HCT116 (cell line): ENCODE results near the gene RETREG1. TPM values are rescaled to one million over a fixed set of nuclear protein-coding genes. Genes with fewer than 3 reads are reported as not detected.

Experiments
- ATAC-seq: fragments of 200-7000 bp; cut with Tn5 transposase; 2 replicates; pipeline ENCODE4 v1.9.1; 2020; ENCODE audit warnings: mild to moderate bottlenecking, moderate library complexity
- BruUV-seq: library from RNA; stranded (reverse); fragments of 400-500 nt; replicated peaks from 2 replicates; lab custom pipeline; 2021; lab: Mats Ljungman, UMichigan
- CTCF ChIA-PET: fragments of 300-600 bp; sonication (Branson Sonifier 250); formaldehyde crosslinking; loops from one replicate; lab custom pipeline; 2021; ENCODE audit warnings: antibody characterized with exemption; lab: Charles Lee
- POLR2A ChIA-PET: fragments of 300-600, 350-600 bp; sonication (Branson Sonifier 250); formaldehyde crosslinking; loops from one replicate; lab custom pipeline; 2021; ENCODE audit warnings: antibody characterized with exemption; lab: Charles Lee
- RAD21 ChIA-PET, 2 experiments: fragments of 300-600 bp; sonication (Branson Sonifier 250); formaldehyde crosslinking; loops; one replicate each; lab custom pipeline; 2023; ENCODE audit warnings: low total read pairs in 2 of 2; ENCODE audit not compliant: uncharacterized antibody in 2 of 2, unreplicated experiment in 2 of 2, low non-redundant PET in 1 of 2; lab: Charles Lee
- DNase-seq: peaks from one replicate; pipeline ENCODE4 v3.0.0-alpha.2; 2010; ENCODE audit warnings: low read depth, low spot score
- H2AFZ ChIP-seq: fragments of 200-600 bp; shearing (Covaris generic), sonication (generic); 2 replicates; pipeline ENCODE4 v1.6.1; 2017; ENCODE audit warnings: low read depth, mixed run types, mixed read lengths, antibody characterized with exemption, low read length; ENCODE audit not compliant: poor library complexity, severe bottlenecking
- H3K27ac ChIP-seq: 2 replicates; pipeline ENCODE4 v1.5.1; 2012; ENCODE audit warnings: low read depth, low read length
- H3K27me3 ChIP-seq: fragments of 200-600 bp; sonication (generic); 2 replicates; pipeline ENCODE4 v1.6.1; 2016; ENCODE audit warnings: mixed run types, low read length, mixed read lengths; ENCODE audit not compliant: insufficient read depth
- H3K36me3 ChIP-seq, 2 experiments: fragments of 200-500 bp in 1 of 2; fragments of 200-600 bp in 1 of 2; sonication (Bioruptor generic) in 1 of 2; sonication (generic) in 1 of 2; 2 replicates each; pipeline versions ENCODE4 v1.5.1 to v1.6.1; 2014 to 2016; ENCODE audit warnings: low read length in 2 of 2, inconsistent platforms in 1 of 2, mixed read lengths in 1 of 2, mixed run types in 1 of 2; ENCODE audit not compliant: insufficient read depth in 2 of 2, control insufficient read depth in 1 of 2
- H3K4me1 ChIP-seq, 2 experiments: fragments of 200-600 bp in 1 of 2; sonication (generic) in 1 of 2; 2 replicates each; pipeline versions ENCODE4 v1.5.1 to v1.6.1; 2012 to 2017; ENCODE audit warnings: low read length in 2 of 2, inconsistent platforms in 1 of 2, mild to moderate bottlenecking in 1 of 2, mixed read lengths in 1 of 2, mixed run types in 1 of 2, moderate library complexity in 1 of 2; ENCODE audit not compliant: insufficient read depth in 2 of 2, control insufficient read depth in 1 of 2
- H3K4me2 ChIP-seq: fragments of 200-600 bp; sonication (generic); 2 replicates; pipeline ENCODE4 v1.6.1; 2017; ENCODE audit warnings: mixed run types, low read length, mixed read lengths
- H3K4me3 ChIP-seq, 2 experiments: fragments of 200-600 bp in 1 of 2; sonication (generic) in 1 of 2; replicated peaks in 1 of 2; 2 replicates each; pipeline ENCODE4 v1.5.1; 2011 to 2016; ENCODE audit warnings: low read length in 2 of 2, control low read depth in 1 of 2, low read depth in 1 of 2, mild to moderate bottlenecking in 1 of 2, mixed read lengths in 1 of 2, mixed run types in 1 of 2
- H3K79me2 ChIP-seq: fragments of 200-600 bp; sonication (generic); 2 replicates; pipeline ENCODE4 v1.6.1; 2017; ENCODE audit warnings: mild to moderate bottlenecking, mixed run types, low read length, moderate library complexity, mixed read lengths; ENCODE audit not compliant: insufficient read depth
- H3K9ac ChIP-seq: fragments of 200-600 bp; sonication (generic); 2 replicates; pipeline ENCODE4 v1.6.1; 2016; ENCODE audit warnings: low read length, mixed read lengths
- H3K9me2 ChIP-seq: fragments of 200-600 bp; sonication (generic), shearing (Covaris generic); 2 replicates; pipeline ENCODE4 v1.6.1; 2017; ENCODE audit warnings: mixed run types, mild to moderate bottlenecking, moderate library complexity; ENCODE audit not compliant: insufficient read depth
- H3K9me3 ChIP-seq, 2 experiments: fragments of 200-500 bp in 1 of 2; fragments of 200-600 bp in 1 of 2; sonication (Bioruptor generic) in 1 of 2; sonication (generic) in 1 of 2; 2 replicates each; pipeline ENCODE4 v1.6.1; 2014 to 2017; ENCODE audit warnings: low read length in 2 of 2, mixed read lengths in 2 of 2, inconsistent platforms in 1 of 2, low read depth in 1 of 2, mild to moderate bottlenecking in 1 of 2, mixed run types in 1 of 2, moderate library complexity in 1 of 2; ENCODE audit not compliant: control insufficient read depth in 1 of 2, insufficient read depth in 1 of 2
- H4K20me1 ChIP-seq: fragments of 200-600 bp; sonication (generic), shearing (Covaris generic); 2 replicates; pipeline ENCODE4 v1.6.1; 2017; ENCODE audit warnings: mixed run types, mild to moderate bottlenecking, moderate library complexity; ENCODE audit not compliant: insufficient read depth
- CBX3 ChIP-seq: IDR thresholded peaks from 2 replicates; pipeline ENCODE4 v1.6.1; 2012; ENCODE audit warnings: low read depth
- CEBPB ChIP-seq: IDR thresholded peaks from 2 replicates; pipeline ENCODE4 v1.6.1; 2012; ENCODE audit warnings: low read depth
- EGR1 ChIP-seq: IDR thresholded peaks from 2 replicates; pipeline ENCODE4 v1.6.1; 2012; ENCODE audit warnings: low read depth
- EZH2 ChIP-seq: fragments of 200-600 bp; sonication (generic); IDR thresholded peaks from 2 replicates; pipeline ENCODE4 v1.6.1; 2017; ENCODE audit warnings: antibody characterized with exemption, mixed run types
- FOSL1 ChIP-seq: IDR thresholded peaks from 2 replicates; pipeline ENCODE4 v1.6.1; 2012; ENCODE audit warnings: low read depth
- JUND ChIP-seq: IDR thresholded peaks from 2 replicates; pipeline ENCODE4 v1.6.1; 2012
- MAX ChIP-seq: IDR thresholded peaks from 2 replicates; pipeline ENCODE4 v1.6.1; 2012
- SIN3A ChIP-seq: IDR thresholded peaks from 2 replicates; pipeline ENCODE4 v1.6.1; 2012; ENCODE audit warnings: low read depth
- SRF ChIP-seq: IDR thresholded peaks from 2 replicates; pipeline ENCODE4 v1.6.1; 2012; ENCODE audit warnings: low read depth
- YY1 ChIP-seq: IDR thresholded peaks from 2 replicates; pipeline ENCODE4 v1.6.1; 2011; ENCODE audit warnings: low read length, low read depth, moderate library complexity, mild to moderate bottlenecking; ENCODE audit not compliant: insufficient replicate concordance; ENCODE audit errors: extremely low read depth
- intact Hi-C: fragments of 100-400 bp; cut with micrococcal nuclease; formaldehyde crosslinking; loops from 2 replicates; pipeline ENCODE4 v1.10.0; 2022
- total RNA-seq: library from RNA; stranded (reverse); gene quantifications from one replicate; pipeline ENCODE4 v1.2.1, GENCODE V29; 2021; ENCODE audit not compliant: unreplicated experiment
- TF ChIP-seq, protein P1 (sequence below): IDR thresholded peaks from 2 replicates; pipeline ENCODE4 v1.6.1; 2011; ENCODE audit warnings: mild to moderate bottlenecking, low read length, moderate library complexity; ENCODE audit not compliant: insufficient replicate concordance; ENCODE audit errors: extremely low read depth

RETREG1 gene
- total RNA-seq, 1 experiment from 2014 or later, result 6.0 TPM

DNA sequence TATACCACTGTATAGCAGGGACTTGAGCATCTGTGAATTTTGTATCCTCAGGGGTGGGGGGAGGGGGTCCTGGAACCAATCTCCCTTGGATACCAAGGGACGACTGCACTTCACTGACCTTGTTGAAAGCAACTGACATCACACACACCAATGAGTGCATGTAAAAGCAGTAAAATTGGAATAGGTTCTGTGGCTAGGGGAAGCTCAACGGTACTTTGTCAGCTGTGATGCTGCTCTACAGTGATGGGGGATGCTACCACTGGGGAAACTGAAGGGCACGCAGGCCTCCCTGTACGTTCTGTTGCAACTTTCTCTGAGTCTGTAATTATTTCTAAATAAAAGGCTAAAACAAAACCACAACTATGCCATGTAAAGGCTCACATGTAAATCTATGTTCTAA is 47.0 kb upstream of the RETREG1 start:
- BruUV-seq, result no TSS peak
- Histone ChIP-seq H3K4me2 (no peak overlapping the region), H3K9me2 (no peaks in the 10 kb centered on the region), H3K36me3 (peaks cover 3 to 5% of the 10 kb centered on the region in 2 experiments; a peak in 2 of 4 replicates), H3K79me2 (no peaks in the 10 kb centered on the region)
- intact Hi-C loops, result no loop called here
- TF ChIP-seq CEBPB (no peak), EZH2 (no peak), EGR1 (no peak), YY1 (no peak), CBX3 (no peak), SIN3A (no peak), FOSL1 (no peak), JUND (no peak), MAX (no peak), SRF (no peak)
- TF ChIP-seq, protein P1, sequence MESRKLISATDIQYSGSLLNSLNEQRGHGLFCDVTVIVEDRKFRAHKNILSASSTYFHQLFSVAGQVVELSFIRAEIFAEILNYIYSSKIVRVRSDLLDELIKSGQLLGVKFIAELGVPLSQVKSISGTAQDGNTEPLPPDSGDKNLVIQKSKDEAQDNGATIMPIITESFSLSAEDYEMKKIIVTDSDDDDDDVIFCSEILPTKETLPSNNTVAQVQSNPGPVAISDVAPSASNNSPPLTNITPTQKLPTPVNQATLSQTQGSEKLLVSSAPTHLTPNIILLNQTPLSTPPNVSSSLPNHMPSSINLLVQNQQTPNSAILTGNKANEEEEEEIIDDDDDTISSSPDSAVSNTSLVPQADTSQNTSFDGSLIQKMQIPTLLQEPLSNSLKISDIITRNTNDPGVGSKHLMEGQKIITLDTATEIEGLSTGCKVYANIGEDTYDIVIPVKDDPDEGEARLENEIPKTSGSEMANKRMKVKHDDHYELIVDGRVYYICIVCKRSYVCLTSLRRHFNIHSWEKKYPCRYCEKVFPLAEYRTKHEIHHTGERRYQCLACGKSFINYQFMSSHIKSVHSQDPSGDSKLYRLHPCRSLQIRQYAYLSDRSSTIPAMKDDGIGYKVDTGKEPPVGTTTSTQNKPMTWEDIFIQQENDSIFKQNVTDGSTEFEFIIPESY, result no peak
- TF ChIP-seq, all 23 proteins: peak for 0
- ChIA-PET RAD21 (no interaction called here), CTCF (no interaction called here), POLR2A (no interaction called here)
- H3K4me3 ChIP-seq, result no peak overlapping the region
- no peaks in the 10 kb centered on the region for H3K27me3 ChIP-seq
- H4K20me1 ChIP-seq, result no peaks in the 10 kb centered on the region
- no peak for DNase-seq
- no peak overlapping the region for H3K27ac ChIP-seq
- peaks cover 0 to 4% of the 10 kb centered on the region in 2 experiments; a peak in 1 of 4 replicates for H3K9me3 ChIP-seq
- no peak overlapping the region for H2AFZ ChIP-seq
- ATAC-seq, result no peak
- no peak overlapping the region for H3K9ac ChIP-seq
- no peaks in the 10 kb centered on the region for H3K4me1 ChIP-seq
